Smooth muscle cell (in vitro differentiated cells): ENCODE data around the gene PRR12. TPM values are rescaled to one million over a fixed set of nuclear protein-coding genes. Genes with fewer than 3 reads are reported as not detected.

ENCODE experiments used
- DNase-seq: peaks from one replicate; lab custom pipeline; 2025; ENCODE audit not compliant: unreplicated experiment; lab: John Stamatoyannopoulos, UW
- H2AFZ ChIP-seq: fragments of 200-600 bp; sonication (generic); 2 replicates; pipeline ENCODE4 v1.6.0; 2016; ENCODE audit warnings: antibody characterized with exemption, low read depth, mild to moderate bottlenecking
- H3F3A ChIP-seq: fragments of 200-600 bp; sonication (generic); 2 replicates; pipeline ENCODE4 v1.6.0; 2017; ENCODE audit warnings: antibody characterized with exemption, low read depth
- H3K27ac ChIP-seq: fragments of 200-600 bp; sonication (generic); 2 replicates; pipeline ENCODE4 v1.5.1; 2016; ENCODE audit warnings: low read depth, mild to moderate bottlenecking
- H3K27me3 ChIP-seq: fragments of 200-600 bp; sonication (generic); 2 replicates; pipeline ENCODE4 v1.6.1; 2016; ENCODE audit warnings: low read depth, mild to moderate bottlenecking
- H3K36me3 ChIP-seq: fragments of 200-600 bp; sonication (generic); 2 replicates; pipeline ENCODE4 v1.5.1; 2016; ENCODE audit warnings: low read depth
- H3K4me1 ChIP-seq: fragments of 200-600 bp; sonication (generic); 2 replicates; pipeline ENCODE4 v1.5.1; 2016; ENCODE audit warnings: low read depth
- H3K4me2 ChIP-seq: fragments of 200-600 bp; sonication (generic); 2 replicates; pipeline ENCODE4 v1.6.0; 2016; ENCODE audit warnings: mild to moderate bottlenecking
- H3K4me3 ChIP-seq: fragments of 200-600 bp; sonication (generic); 2 replicates; pipeline ENCODE4 v1.5.1; 2016; ENCODE audit warnings: mild to moderate bottlenecking
- H3K79me2 ChIP-seq: fragments of 200-600 bp; sonication (generic); 2 replicates; pipeline ENCODE4 v1.6.0; 2016; ENCODE audit warnings: low read depth, mild to moderate bottlenecking
- H3K9ac ChIP-seq: fragments of 200-600 bp; sonication (generic); 2 replicates; pipeline ENCODE4 v1.6.0; 2016; ENCODE audit warnings: low read depth
- H3K9me3 ChIP-seq: fragments of 200-600 bp; sonication (generic); replicated peaks from 2 replicates; pipeline ENCODE4 v1.5.1; 2016; ENCODE audit warnings: low read depth
- H4K20me1 ChIP-seq: fragments of 200-600 bp; sonication (generic); 2 replicates; pipeline ENCODE4 v1.6.0; 2016; ENCODE audit warnings: low read depth
- WGBS: methylation state at CpG from one replicate; pipeline ENCODE4 v1.1.7; 2016; ENCODE audit warnings: low lambda C conversion rate; 5-methylcytosine and 5-hydroxymethylcytosine counted together
- polyA plus RNA-seq: library from polyadenylated mRNA; unstranded; fragments of >200 nt; fragmentation: Nextera tagmentation; extraction: Ambion mirVana; gene quantifications from 2 replicates; pipeline ENCODE4 v1.2.1, GENCODE V29; 2016
- total RNA-seq: library from RNA; depleted of rRNA; stranded (reverse); fragments of >200 nt; gene quantifications from 2 replicates; pipeline ENCODE4 v1.2.3, GENCODE V29; 2014
- TF ChIP-seq, protein P1 (sequence below): fragments of 200-600 bp; sonication (generic); IDR thresholded peaks from 2 replicates; pipeline ENCODE4 v1.5.1; 2017; ENCODE audit warnings: borderline replicate concordance, mild to moderate bottlenecking, antibody characterized with exemption; ENCODE audit not compliant: insufficient read depth, poor library complexity, severe bottlenecking

Gene PRR12
- total and polyA plus RNA-seq, 2 experiments from 2014 or later: 1.7 to 4.5 TPM

DNA sequence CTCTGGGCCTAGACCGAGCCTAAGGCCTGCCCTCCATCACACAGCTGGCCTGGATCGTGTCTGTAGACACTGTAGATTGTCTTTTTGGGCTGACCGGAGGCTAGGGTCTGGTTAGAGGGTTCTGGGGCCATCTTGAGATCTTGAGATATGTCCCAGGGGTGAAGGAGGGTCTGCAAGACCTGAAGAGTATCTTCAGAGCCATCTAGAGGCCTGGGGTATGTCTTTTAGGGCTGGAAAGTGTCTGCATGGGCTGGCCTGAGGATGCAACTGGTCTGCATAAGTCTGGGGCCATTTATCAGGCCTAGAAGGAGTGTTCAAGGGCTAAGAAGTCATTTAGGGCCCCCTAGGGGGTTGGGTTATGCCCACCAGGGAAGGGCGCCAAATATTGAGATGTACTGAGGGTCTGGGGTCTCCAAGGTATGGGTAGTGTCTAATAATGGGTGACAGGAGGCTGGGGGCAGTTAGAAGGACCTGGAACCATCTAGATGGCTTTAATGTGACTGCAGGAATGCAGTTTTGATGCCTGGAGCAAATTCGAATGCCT, 51.6 kb downstream of the PRR12 start:
- Histone ChIP-seq H3K27ac (peak overlapping the region; percentile 100), H3F3A (peaks cover 7% of the 10 kb centered on the region), H3K36me3 (no peaks in the 10 kb centered on the region), H3K27me3 (no peaks in the 10 kb centered on the region), H3K4me2 (peak overlapping the region; percentile 89), H3K79me2 (peaks cover 51% of the 10 kb centered on the region), H4K20me1 (peaks cover 31% of the 10 kb centered on the region), H3K9ac (peak overlapping the region; percentile 99), H3K4me1 (peaks cover 41% of the 10 kb centered on the region), H3K4me3 (peak overlapping the region; percentile 84), H2AFZ (no peak overlapping the region), H3K9me3 (no peaks in the 10 kb centered on the region)
- 8% methylated on average over 5 of the region's 5 CpGs for WGBS
- no peak for DNase-seq
- TF ChIP-seq, protein P1, sequence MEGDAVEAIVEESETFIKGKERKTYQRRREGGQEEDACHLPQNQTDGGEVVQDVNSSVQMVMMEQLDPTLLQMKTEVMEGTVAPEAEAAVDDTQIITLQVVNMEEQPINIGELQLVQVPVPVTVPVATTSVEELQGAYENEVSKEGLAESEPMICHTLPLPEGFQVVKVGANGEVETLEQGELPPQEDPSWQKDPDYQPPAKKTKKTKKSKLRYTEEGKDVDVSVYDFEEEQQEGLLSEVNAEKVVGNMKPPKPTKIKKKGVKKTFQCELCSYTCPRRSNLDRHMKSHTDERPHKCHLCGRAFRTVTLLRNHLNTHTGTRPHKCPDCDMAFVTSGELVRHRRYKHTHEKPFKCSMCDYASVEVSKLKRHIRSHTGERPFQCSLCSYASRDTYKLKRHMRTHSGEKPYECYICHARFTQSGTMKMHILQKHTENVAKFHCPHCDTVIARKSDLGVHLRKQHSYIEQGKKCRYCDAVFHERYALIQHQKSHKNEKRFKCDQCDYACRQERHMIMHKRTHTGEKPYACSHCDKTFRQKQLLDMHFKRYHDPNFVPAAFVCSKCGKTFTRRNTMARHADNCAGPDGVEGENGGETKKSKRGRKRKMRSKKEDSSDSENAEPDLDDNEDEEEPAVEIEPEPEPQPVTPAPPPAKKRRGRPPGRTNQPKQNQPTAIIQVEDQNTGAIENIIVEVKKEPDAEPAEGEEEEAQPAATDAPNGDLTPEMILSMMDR: no peak

DNA sequence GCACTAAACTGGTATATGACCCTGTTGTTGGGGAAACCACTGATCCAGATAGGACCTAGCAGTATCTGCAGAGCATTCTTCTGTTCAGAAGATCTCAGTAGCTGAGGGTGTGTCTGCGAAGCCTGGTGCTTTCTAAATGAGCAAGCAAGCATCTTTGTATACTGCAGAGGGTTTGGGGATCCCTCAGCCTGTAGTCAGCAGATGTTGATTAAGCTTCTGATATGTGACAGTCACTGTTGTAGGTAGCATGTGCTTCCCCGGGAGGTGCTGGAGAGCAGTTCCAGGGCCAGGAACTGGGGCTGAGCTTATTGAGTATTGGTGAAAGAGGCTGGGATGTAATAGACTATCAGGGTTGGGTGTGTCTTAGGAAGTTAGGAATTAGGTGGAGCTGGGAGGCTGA, 52.5 kb downstream of the PRR12 start:
- Histone ChIP-seq H3K4me2 (peak overlapping the region; percentile 89), H3K4me1 (peaks cover 32% of the 10 kb centered on the region), H3K4me3 (peak overlapping the region; percentile 84), H2AFZ (no peak overlapping the region), H3K79me2 (peaks cover 58% of the 10 kb centered on the region), H3K36me3 (no peaks in the 10 kb centered on the region), H4K20me1 (peaks cover 34% of the 10 kb centered on the region), H3K27ac (peak overlapping the region; percentile 100), H3K27me3 (no peaks in the 10 kb centered on the region), H3K9ac (peak overlapping the region; percentile 99), H3F3A (peaks cover 7% of the 10 kb centered on the region), H3K9me3 (no peaks in the 10 kb centered on the region)
- TF ChIP-seq, protein P1: no peak
- no peak for DNase-seq
- 85% methylated on average over 2 of the region's 2 CpGs for WGBS

DNA sequence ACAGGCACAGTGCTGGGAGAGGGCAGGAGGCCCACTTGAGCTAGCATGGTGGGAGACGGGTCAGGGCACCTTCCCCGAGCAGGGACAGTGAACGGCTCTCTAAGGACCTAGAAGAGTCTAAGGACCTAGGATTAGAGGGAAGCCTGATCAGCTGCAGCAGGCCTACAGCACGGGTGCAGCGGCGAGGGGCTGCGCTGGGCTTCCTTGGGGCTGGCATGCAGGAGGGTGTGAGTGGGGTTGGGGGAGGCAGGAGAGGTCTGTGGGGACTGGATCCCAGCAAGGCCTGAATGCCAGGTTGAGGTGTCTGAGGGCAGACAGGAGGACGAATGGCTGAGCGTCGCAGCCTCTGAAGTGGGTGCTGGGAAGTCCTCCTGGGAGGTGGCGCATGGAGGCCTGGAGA, 54.6 kb downstream of the PRR12 start:
- Histone ChIP-seq H3K4me2 (no peak overlapping the region), H3K79me2 (peaks cover 57% of the 10 kb centered on the region), H3K4me1 (peaks cover 20% of the 10 kb centered on the region), H3K27ac (no peak overlapping the region), H3K9me3 (no peaks in the 10 kb centered on the region), H3K36me3 (no peaks in the 10 kb centered on the region), H3F3A (peaks cover 7% of the 10 kb centered on the region), H4K20me1 (peaks cover 54% of the 10 kb centered on the region), H3K4me3 (no peak overlapping the region), H3K9ac (no peak overlapping the region), H2AFZ (no peak overlapping the region), H3K27me3 (no peaks in the 10 kb centered on the region)
- WGBS: 98% methylated on average over 11 of the region's 11 CpGs
- no peak for DNase-seq
- TF ChIP-seq, protein P1: no peak

DNA sequence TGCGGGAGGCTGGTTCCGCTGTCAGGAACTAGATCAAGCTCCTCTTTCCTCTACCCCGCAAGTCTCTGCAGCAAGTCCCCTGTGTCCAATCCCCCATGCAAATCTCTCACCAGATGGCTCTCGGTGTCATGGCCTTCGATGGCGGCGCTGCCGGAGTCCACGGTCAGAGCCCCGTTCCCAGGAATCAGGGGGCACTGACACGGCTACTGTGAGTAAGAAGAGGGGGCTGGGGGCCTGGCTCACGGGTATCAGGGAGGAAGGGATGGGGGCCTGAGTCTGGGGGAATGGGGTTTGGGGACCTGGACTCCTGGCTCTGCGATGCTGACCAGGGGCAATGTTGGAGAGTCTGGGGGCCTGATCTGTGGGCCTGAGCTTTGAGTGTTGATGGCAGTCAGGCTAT, 55.0 kb downstream of the PRR12 start:
- Histone ChIP-seq H3K9ac (no peak overlapping the region), H3K79me2 (peaks cover 57% of the 10 kb centered on the region), H4K20me1 (peaks cover 54% of the 10 kb centered on the region)

More for the DNA sequence above, 55.0 kb downstream of the PRR12 start:
- Histone ChIP-seq H3K4me3 (no peak overlapping the region), H3K9me3 (no peaks in the 10 kb centered on the region), H3K27me3 (no peaks in the 10 kb centered on the region), H3K27ac (no peak overlapping the region), H3K4me2 (no peak overlapping the region), H3K36me3 (no peaks in the 10 kb centered on the region), H3F3A (peaks cover 5% of the 10 kb centered on the region), H2AFZ (no peak overlapping the region), H3K4me1 (peaks cover 17% of the 10 kb centered on the region)
- 97% methylated on average over 10 of the region's 13 CpGs for WGBS
- TF ChIP-seq, protein P1: no peak
- DNase-seq: no peak
